Smooth muscle cell (in vitro differentiated cells): ENCODE results near the gene CDH18. TPM values are rescaled to one million over a fixed set of nuclear protein-coding genes. Genes with fewer than 3 reads are reported as not detected.

Experiments
- DNase-seq: peaks from one replicate; lab custom pipeline; 2025; ENCODE audit not compliant: unreplicated experiment; lab: John Stamatoyannopoulos, UW
- H2AFZ ChIP-seq: fragments of 200-600 bp; sonication (generic); 2 replicates; pipeline ENCODE4 v1.6.0; 2016; ENCODE audit warnings: antibody characterized with exemption, low read depth, mild to moderate bottlenecking
- H3F3A ChIP-seq: fragments of 200-600 bp; sonication (generic); 2 replicates; pipeline ENCODE4 v1.6.0; 2017; ENCODE audit warnings: antibody characterized with exemption, low read depth
- H3K27ac ChIP-seq: fragments of 200-600 bp; sonication (generic); 2 replicates; pipeline ENCODE4 v1.5.1; 2016; ENCODE audit warnings: low read depth, mild to moderate bottlenecking
- H3K27me3 ChIP-seq: fragments of 200-600 bp; sonication (generic); 2 replicates; pipeline ENCODE4 v1.6.1; 2016; ENCODE audit warnings: low read depth, mild to moderate bottlenecking
- H3K36me3 ChIP-seq: fragments of 200-600 bp; sonication (generic); 2 replicates; pipeline ENCODE4 v1.5.1; 2016; ENCODE audit warnings: low read depth
- H3K4me1 ChIP-seq: fragments of 200-600 bp; sonication (generic); 2 replicates; pipeline ENCODE4 v1.5.1; 2016; ENCODE audit warnings: low read depth
- H3K4me2 ChIP-seq: fragments of 200-600 bp; sonication (generic); 2 replicates; pipeline ENCODE4 v1.6.0; 2016; ENCODE audit warnings: mild to moderate bottlenecking
- H3K4me3 ChIP-seq: fragments of 200-600 bp; sonication (generic); 2 replicates; pipeline ENCODE4 v1.5.1; 2016; ENCODE audit warnings: mild to moderate bottlenecking
- H3K79me2 ChIP-seq: fragments of 200-600 bp; sonication (generic); 2 replicates; pipeline ENCODE4 v1.6.0; 2016; ENCODE audit warnings: low read depth, mild to moderate bottlenecking
- H3K9ac ChIP-seq: fragments of 200-600 bp; sonication (generic); 2 replicates; pipeline ENCODE4 v1.6.0; 2016; ENCODE audit warnings: low read depth
- H3K9me3 ChIP-seq: fragments of 200-600 bp; sonication (generic); replicated peaks from 2 replicates; pipeline ENCODE4 v1.5.1; 2016; ENCODE audit warnings: low read depth
- H4K20me1 ChIP-seq: fragments of 200-600 bp; sonication (generic); 2 replicates; pipeline ENCODE4 v1.6.0; 2016; ENCODE audit warnings: low read depth
- WGBS: methylation state at CpG from one replicate; pipeline ENCODE4 v1.1.7; 2016; ENCODE audit warnings: low lambda C conversion rate; 5-methylcytosine and 5-hydroxymethylcytosine counted together
- polyA plus RNA-seq: library from polyadenylated mRNA; unstranded; fragments of >200 nt; fragmentation: Nextera tagmentation; extraction: Ambion mirVana; gene quantifications from 2 replicates; pipeline ENCODE4 v1.2.1, GENCODE V29; 2016
- total RNA-seq: library from RNA; depleted of rRNA; stranded (reverse); fragments of >200 nt; gene quantifications from 2 replicates; pipeline ENCODE4 v1.2.3, GENCODE V29; 2014
- TF ChIP-seq, protein P1 (sequence below): fragments of 200-600 bp; sonication (generic); IDR thresholded peaks from 2 replicates; pipeline ENCODE4 v1.5.1; 2017; ENCODE audit warnings: borderline replicate concordance, mild to moderate bottlenecking, antibody characterized with exemption; ENCODE audit not compliant: insufficient read depth, poor library complexity, severe bottlenecking

CDH18 gene
- total and polyA plus RNA-seq, 2 experiments from 2014 or later = 0.13 TPM; not detected in 1

DNA sequence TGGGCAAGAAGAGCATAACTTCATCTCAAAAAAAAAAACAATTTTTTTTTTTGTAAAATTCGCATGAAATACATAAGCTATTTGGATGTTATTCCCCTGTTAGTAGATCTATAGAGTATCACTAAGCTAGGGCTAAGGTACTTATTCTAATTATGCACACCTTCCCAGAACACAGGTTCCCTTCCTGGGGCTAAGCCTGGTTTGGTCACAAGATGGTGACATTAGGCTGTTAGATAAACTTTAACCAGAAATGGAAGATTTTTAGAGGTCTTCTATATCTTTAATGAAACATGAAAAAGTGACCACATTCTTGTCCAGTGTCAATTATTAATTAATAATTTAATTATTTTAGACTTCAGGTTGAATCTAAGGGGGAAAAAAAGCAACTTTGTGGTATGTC is 433.5 kb downstream of the CDH18 start:
- Histone ChIP-seq H3K27ac (no peak overlapping the region), H3K9ac (no peak overlapping the region), H4K20me1 (no peaks in the 10 kb centered on the region), H3F3A (no peaks in the 10 kb centered on the region), H3K4me2 (no peak overlapping the region), H3K36me3 (no peaks in the 10 kb centered on the region), H3K9me3 (no peaks in the 10 kb centered on the region), H3K27me3 (no peaks in the 10 kb centered on the region), H3K79me2 (no peaks in the 10 kb centered on the region), H2AFZ (no peak overlapping the region), H3K4me1 (no peaks in the 10 kb centered on the region), H3K4me3 (no peak overlapping the region)
- WGBS = 87% methylated on average over 1 of the region's 1 CpG
- TF ChIP-seq, protein P1, sequence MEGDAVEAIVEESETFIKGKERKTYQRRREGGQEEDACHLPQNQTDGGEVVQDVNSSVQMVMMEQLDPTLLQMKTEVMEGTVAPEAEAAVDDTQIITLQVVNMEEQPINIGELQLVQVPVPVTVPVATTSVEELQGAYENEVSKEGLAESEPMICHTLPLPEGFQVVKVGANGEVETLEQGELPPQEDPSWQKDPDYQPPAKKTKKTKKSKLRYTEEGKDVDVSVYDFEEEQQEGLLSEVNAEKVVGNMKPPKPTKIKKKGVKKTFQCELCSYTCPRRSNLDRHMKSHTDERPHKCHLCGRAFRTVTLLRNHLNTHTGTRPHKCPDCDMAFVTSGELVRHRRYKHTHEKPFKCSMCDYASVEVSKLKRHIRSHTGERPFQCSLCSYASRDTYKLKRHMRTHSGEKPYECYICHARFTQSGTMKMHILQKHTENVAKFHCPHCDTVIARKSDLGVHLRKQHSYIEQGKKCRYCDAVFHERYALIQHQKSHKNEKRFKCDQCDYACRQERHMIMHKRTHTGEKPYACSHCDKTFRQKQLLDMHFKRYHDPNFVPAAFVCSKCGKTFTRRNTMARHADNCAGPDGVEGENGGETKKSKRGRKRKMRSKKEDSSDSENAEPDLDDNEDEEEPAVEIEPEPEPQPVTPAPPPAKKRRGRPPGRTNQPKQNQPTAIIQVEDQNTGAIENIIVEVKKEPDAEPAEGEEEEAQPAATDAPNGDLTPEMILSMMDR = no peak
- DNase-seq = no peak

DNA sequence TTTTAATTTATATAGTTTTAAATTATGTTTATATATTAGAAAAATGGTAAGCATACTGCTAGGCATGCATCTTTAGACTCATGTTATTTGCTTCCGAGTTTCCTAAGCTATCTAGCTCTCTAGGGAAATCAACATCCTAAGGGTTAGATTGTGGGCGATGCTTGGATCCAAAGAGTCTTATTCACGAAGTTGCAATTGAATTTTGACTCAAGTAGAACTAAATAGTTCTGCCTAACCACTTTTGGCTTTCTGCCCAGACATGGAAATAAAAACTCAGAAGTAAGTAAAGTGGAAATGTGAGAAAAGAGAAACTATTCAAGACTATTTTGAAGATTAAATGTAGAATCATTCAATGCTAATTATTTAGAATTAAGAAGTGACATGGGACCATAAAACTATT is 440.4 kb downstream of the CDH18 start:
- no peaks in the 10 kb centered on the region for H3K9me3 ChIP-seq
- H3K9ac ChIP-seq = no peak overlapping the region
- H3K4me2 ChIP-seq = no peak overlapping the region
- no peaks in the 10 kb centered on the region for H4K20me1 ChIP-seq
- no peak for DNase-seq
- no peaks in the 10 kb centered on the region for H3K36me3 ChIP-seq
- no peaks in the 10 kb centered on the region for H3K4me1 ChIP-seq
- 46% methylated on average over 3 of the region's 3 CpGs for WGBS
- H3K27me3 ChIP-seq = no peaks in the 10 kb centered on the region
- TF ChIP-seq, protein P1 = no peak
- no peak overlapping the region for H3K27ac ChIP-seq
- no peaks in the 10 kb centered on the region for H3F3A ChIP-seq
- H3K4me3 ChIP-seq = no peak overlapping the region
- H2AFZ ChIP-seq = no peak overlapping the region
- H3K79me2 ChIP-seq = no peaks in the 10 kb centered on the region

GRCh38 chr5:19546521-19546920 is 441.5 kb downstream of the CDH18 start:
- H4K20me1 ChIP-seq = no peaks in the 10 kb centered on the region
- H3K4me2 ChIP-seq = no peak overlapping the region
- no peaks in the 10 kb centered on the region for H3K4me1 ChIP-seq
- TF ChIP-seq, protein P1 = no peak
- no peaks in the 10 kb centered on the region for H3K79me2 ChIP-seq
- no peak overlapping the region for H3K4me3 ChIP-seq
- no peak overlapping the region for H2AFZ ChIP-seq
- H3K9ac ChIP-seq = no peak overlapping the region
- H3K9me3 ChIP-seq = no peaks in the 10 kb centered on the region
- H3K27me3 ChIP-seq = no peaks in the 10 kb centered on the region
- H3F3A ChIP-seq = no peaks in the 10 kb centered on the region
- H3K36me3 ChIP-seq = no peaks in the 10 kb centered on the region
- WGBS = 85% methylated on average over 1 of the region's 1 CpG
- H3K27ac ChIP-seq = no peak overlapping the region
- DNase-seq = no peak

GRCh38 chr5:19538607-19539006 is 449.4 kb downstream of the CDH18 start:
- Histone ChIP-seq H2AFZ (no peak overlapping the region), H3K27ac (no peak overlapping the region), H3K9ac (no peak overlapping the region), H3K4me2 (no peak overlapping the region), H3K36me3 (no peaks in the 10 kb centered on the region), H3K4me3 (no peak overlapping the region), H3K79me2 (no peaks in the 10 kb centered on the region), H3K27me3 (no peaks in the 10 kb centered on the region), H3K9me3 (no peaks in the 10 kb centered on the region), H3F3A (no peaks in the 10 kb centered on the region), H3K4me1 (no peaks in the 10 kb centered on the region), H4K20me1 (no peaks in the 10 kb centered on the region)
- TF ChIP-seq, protein P1 = no peak
- 97% methylated on average over 2 of the region's 2 CpGs for WGBS
- no peak for DNase-seq
